Amniotic stem cell (primary cell): Measurements from ENCODE around the gene DNAH9.

ENCODE experiments used
- DNase-seq: peaks from one replicate; lab custom pipeline; 2025; lab: John Stamatoyannopoulos, UW

The DNAH9 gene

GRCh38 chr17:11852231-11852630 lies 254.0 kb downstream of the DNAH9 start:
- no peak for DNase-seq

- DNase-seq = no peak
These were observed 254.6 kb downstream of the DNAH9 start for GRCh38 chr17:11852912-11853311.

- DNase-seq = no peak
These were observed 255.3 kb downstream of the DNAH9 start for GRCh38 chr17:11853321-11854151.

- DNase-seq = no peak
These were observed 257.0 kb downstream of the DNAH9 start for GRCh38 chr17:11855306-11855705.

GRCh38 chr17:11857006-11857405 lies 258.7 kb downstream of the DNAH9 start:
- DNase-seq = no peak

- DNase-seq = no peak
These were observed 271.6 kb downstream of the DNAH9 start for GRCh38 chr17:11869680-11870394.

GRCh38 chr17:11871773-11872172 lies 273.5 kb downstream of the DNAH9 start:
- DNase-seq = no peak

GRCh38 chr17:11874756-11875155 lies 276.5 kb downstream of the DNAH9 start:
- DNase-seq = no peak

- DNase-seq = no peak
These were observed 282.4 kb downstream of the DNAH9 start for GRCh38 chr17:11880714-11881113.

- DNase-seq = no peak
These were observed 284.4 kb downstream of the DNAH9 start for GRCh38 chr17:11882716-11883115.

GRCh38 chr17:11885051-11885450 lies 286.8 kb downstream of the DNAH9 start:
- no peak for DNase-seq

- DNase-seq = no peak
These were observed 291.0 kb downstream of the DNAH9 start for GRCh38 chr17:11889266-11889665.

- DNase-seq = no peak
These were observed 295.6 kb downstream of the DNAH9 start for GRCh38 chr17:11893862-11894261.

- no peak for DNase-seq
These were observed 297.9 kb downstream of the DNAH9 start for GRCh38 chr17:11896199-11896598.

- no peak for DNase-seq
These were observed 300.4 kb downstream of the DNAH9 start for GRCh38 chr17:11898526-11899235.

GRCh38 chr17:11899537-11899942 lies 301.3 kb downstream of the DNAH9 start:
- no peak for DNase-seq

- DNase-seq = no peak
These were observed 301.8 kb downstream of the DNAH9 start for GRCh38 chr17:11900041-11900476.

- no peak for DNase-seq
These were observed 302.4 kb downstream of the DNAH9 start for GRCh38 chr17:11900655-11901054.

GRCh38 chr17:11901931-11902330 lies 303.7 kb downstream of the DNAH9 start:
- DNase-seq = no peak

GRCh38 chr17:11908711-11909146 lies 310.5 kb downstream of the DNAH9 start:
- DNase-seq = no peak

- no peak for DNase-seq
These were observed 311.1 kb downstream of the DNAH9 start for GRCh38 chr17:11909348-11909747.

GRCh38 chr17:11916091-11916490 lies 317.8 kb downstream of the DNAH9 start:
- no peak for DNase-seq

GRCh38 chr17:11917415-11917814 lies 319.1 kb downstream of the DNAH9 start:
- no peak for DNase-seq
